ENCODE measurements around the gene USP2.

USP2 gene

GRCh38 chr11:119371067-119371601, 10.4 kb downstream of the USP2 start:
- no peak for TF ChIP-seq CTCF (IDR thresholded peaks at IDR 0.05)
- H3K36me3 ChIP-seq, result no peaks in the 10 kb centered on the region
- H3K27me3 ChIP-seq, result peaks cover 31% of the 10 kb centered on the region
- no peaks in the 10 kb centered on the region for H3K9me3 ChIP-seq
- H3K4me3 ChIP-seq (ENCODE audit: low read depth in 1 of 2, low read length in 1 of 2), result no peak overlapping the region
- no peaks in the 10 kb centered on the region for H3K4me1 ChIP-seq (ENCODE audit: control insufficient read depth in 1 of 2, insufficient read depth in 1 of 2, low read depth in 1 of 2, low read length in 1 of 2)
- H3K27ac ChIP-seq, result no peak overlapping the region

- Histone ChIP-seq H3K27ac (no peak overlapping the region), H3K4me3 (ENCODE audit: low read depth in 1 of 2, low read length in 1 of 2) (no peak overlapping the region), H3K9me3 (no peaks in the 10 kb centered on the region), H3K36me3 (no peaks in the 10 kb centered on the region), H3K27me3 (peaks cover 36% of the 10 kb centered on the region), H3K4me1 (ENCODE audit: control insufficient read depth in 1 of 2, insufficient read depth in 1 of 2, low read depth in 1 of 2, low read length in 1 of 2) (no peaks in the 10 kb centered on the region)
- no peak for TF ChIP-seq CTCF (IDR thresholded peaks at IDR 0.05)
Measured at GRCh38 chr11:119370486-119371046, 10.9 kb downstream of the USP2 start.

- Histone ChIP-seq H3K27ac (no peak overlapping the region), H3K4me3 (ENCODE audit: low read depth in 1 of 2, low read length in 1 of 2) (no peak overlapping the region), H3K27me3 (peaks cover 49% of the 10 kb centered on the region), H3K36me3 (no peaks in the 10 kb centered on the region), H3K4me1 (ENCODE audit: control insufficient read depth in 1 of 2, insufficient read depth in 1 of 2, low read depth in 1 of 2, low read length in 1 of 2) (peaks cover 0 to under 1% of the 10 kb centered on the region in 2 experiments), H3K9me3 (no peaks in the 10 kb centered on the region)
- TF ChIP-seq CTCF (IDR thresholded peaks at IDR 0.05), result no peak
Measured at GRCh38 chr11:119369132-119369925, 12.2 kb downstream of the USP2 start.

GRCh38 chr11:119368121-119369034, 13.1 kb downstream of the USP2 start:
- no peak overlapping the region for H3K4me3 ChIP-seq (ENCODE audit: low read depth in 1 of 2, low read length in 1 of 2)
- peaks cover 3 to 9% of the 10 kb centered on the region in 2 experiments for H3K4me1 ChIP-seq (ENCODE audit: control insufficient read depth in 1 of 2, insufficient read depth in 1 of 2, low read depth in 1 of 2, low read length in 1 of 2)
- H3K27ac ChIP-seq, result no peak overlapping the region
- no peak for TF ChIP-seq CTCF (IDR thresholded peaks at IDR 0.05)
- no peaks in the 10 kb centered on the region for H3K9me3 ChIP-seq
- no peaks in the 10 kb centered on the region for H3K36me3 ChIP-seq
- H3K27me3 ChIP-seq, result peaks cover 58% of the 10 kb centered on the region

- H3K36me3 ChIP-seq, result no peaks in the 10 kb centered on the region
- no peak overlapping the region for H3K27ac ChIP-seq
- H3K4me3 ChIP-seq (ENCODE audit: low read depth in 1 of 2, low read length in 1 of 2), result no peak overlapping the region
- H3K9me3 ChIP-seq, result no peaks in the 10 kb centered on the region
- H3K4me1 ChIP-seq (ENCODE audit: control insufficient read depth in 1 of 2, insufficient read depth in 1 of 2, low read depth in 1 of 2, low read length in 1 of 2), result peaks cover 7 to 14% of the 10 kb centered on the region in 2 experiments
- H3K27me3 ChIP-seq, result peaks cover 65% of the 10 kb centered on the region
- TF ChIP-seq CTCF (IDR thresholded peaks at IDR 0.05), result no peak
Measured at GRCh38 chr11:119367661-119368120, 13.8 kb downstream of the USP2 start.
